GM23248 (cell line): Measurements from ENCODE around the gene AHRR. TPM values are rescaled to one million over a fixed set of nuclear protein-coding genes. Genes with fewer than 3 reads are reported as not detected.

Experiments
- DNase-seq: peaks from one replicate; pipeline ENCODE4 v3.0.0-alpha.2; 2015
- H2AFZ ChIP-seq: fragments of 200-600 bp; sonication (generic); 2 replicates; pipeline ENCODE4 v1.6.1; 2016; ENCODE audit warnings: antibody characterized with exemption
- H3F3A ChIP-seq: fragments of 200-600 bp; sonication (generic); 2 replicates; pipeline ENCODE4 v1.6.1; 2016; ENCODE audit warnings: mild to moderate bottlenecking, antibody characterized with exemption, mixed run types; ENCODE audit not compliant: insufficient read depth
- H3K27ac ChIP-seq: fragments of 200-600 bp; sonication (generic); 2 replicates; pipeline ENCODE4 v1.5.1; 2016; ENCODE audit warnings: mild to moderate bottlenecking
- H3K27me3 ChIP-seq: fragments of 200-600 bp; sonication (generic); replicated peaks from 2 replicates; pipeline ENCODE4 v1.6.1; 2016; ENCODE audit warnings: mild to moderate bottlenecking; ENCODE audit not compliant: insufficient read depth
- H3K36me3 ChIP-seq: fragments of 200-600 bp; sonication (generic); 2 replicates; pipeline ENCODE4 v1.6.1; 2016; ENCODE audit warnings: low read depth, mild to moderate bottlenecking
- H3K4me1 ChIP-seq: fragments of 200-600 bp; sonication (generic); 2 replicates; pipeline ENCODE4 v1.6.1; 2016; ENCODE audit warnings: mild to moderate bottlenecking; ENCODE audit not compliant: insufficient read depth
- H3K4me2 ChIP-seq: fragments of 200-600 bp; sonication (generic); one replicate; pipeline ENCODE4 v1.6.1; 2016; ENCODE audit warnings: mild to moderate bottlenecking; ENCODE audit not compliant: unreplicated experiment
- H3K4me3 ChIP-seq: fragments of 200-600 bp; sonication (generic); 2 replicates; pipeline ENCODE4 v1.5.1; 2016; ENCODE audit warnings: mild to moderate bottlenecking
- H3K79me2 ChIP-seq: fragments of 200-600 bp; sonication (generic); 2 replicates; pipeline ENCODE4 v1.6.1; 2016; ENCODE audit warnings: mild to moderate bottlenecking; ENCODE audit not compliant: insufficient read depth
- H3K9ac ChIP-seq: fragments of 200-600 bp; sonication (generic); 2 replicates; pipeline ENCODE4 v1.6.1; 2016; ENCODE audit warnings: mild to moderate bottlenecking
- H3K9me2 ChIP-seq: fragments of 200-600 bp; sonication (generic); 2 replicates; pipeline ENCODE4 v1.6.1; 2016; ENCODE audit warnings: mixed run types, mild to moderate bottlenecking, moderate library complexity; ENCODE audit not compliant: insufficient read depth
- H3K9me3 ChIP-seq: fragments of 200-600 bp; sonication (generic); one replicate; pipeline ENCODE4 v1.6.1; 2017; ENCODE audit warnings: low read depth
- H4K20me1 ChIP-seq: fragments of 200-600 bp; sonication (generic); 2 replicates; pipeline ENCODE4 v1.6.0; 2016; ENCODE audit not compliant: insufficient read depth
- EZH2 ChIP-seq: fragments of 200-600 bp; sonication (generic); IDR thresholded peaks from 2 replicates; pipeline ENCODE4 v1.6.1; 2018; ENCODE audit warnings: antibody characterized with exemption, mild to moderate bottlenecking; ENCODE audit not compliant: insufficient read depth, poor library complexity, severe bottlenecking
- EZH2phosphoT487 ChIP-seq: fragments of 200-600 bp; sonication (generic); IDR thresholded peaks from 2 replicates; pipeline ENCODE4 v1.6.1; 2018; ENCODE audit warnings: antibody characterized with exemption, moderate library complexity, mild to moderate bottlenecking, low read depth; ENCODE audit not compliant: insufficient read depth
- WGBS, 2 experiments: methylation state at CpG; one replicate each; pipeline ENCODE4 v1.1.6; 2015 to 2017; ENCODE audit warnings: low lambda C conversion rate in 2 of 2, low coverage in 1 of 2; ENCODE audit errors: missing lambda C conversion rate in 2 of 2; 5-methylcytosine and 5-hydroxymethylcytosine counted together
- in situ Hi-C: fragments of 300-500 bp; cut with MboI; formaldehyde crosslinking; loops from 2 replicates; pipeline ENCODE4 v1.15.0; 2020
- polyA plus RNA-seq: library from polyadenylated mRNA; unstranded; fragments of >200 nt; fragmentation: Nextera tagmentation; extraction: Ambion mirVana; gene quantifications from 2 replicates; pipeline ENCODE4 v1.2.1, GENCODE V29; 2016
- total RNA-seq: library from RNA; depleted of rRNA; stranded (reverse); fragments of >200 nt; shearing (Covaris generic); gene quantifications from 2 replicates; pipeline ENCODE4 v1.2.3, GENCODE V29; 2014

AHRR gene
- total and polyA plus RNA-seq, 2 experiments from 2014 or later = 13.2 to 33.7 TPM

DNA sequence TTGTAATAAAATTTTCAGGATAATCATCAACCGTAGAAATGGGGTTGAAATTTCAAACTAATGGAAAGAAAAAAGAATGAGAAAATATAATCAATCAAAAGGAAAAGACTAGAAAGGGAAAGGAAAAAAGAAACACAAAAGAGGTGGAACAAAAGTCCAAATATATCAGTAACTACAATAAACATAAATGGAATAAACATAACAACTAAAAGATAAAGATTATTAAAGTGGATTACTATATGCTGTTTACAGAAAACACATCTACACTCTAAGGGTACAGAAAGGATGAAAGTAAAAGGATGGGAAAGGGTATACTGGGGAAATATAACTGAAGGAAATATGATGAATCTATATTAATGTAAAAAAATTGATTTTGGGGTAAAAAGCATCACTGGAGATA lies 43.0 kb downstream of the AHRR start:
- no peak for DNase-seq
- Histone ChIP-seq H3K27ac (no peak overlapping the region), H3K9me2 (no peaks in the 10 kb centered on the region), H3K36me3 (peaks cover 24% of the 10 kb centered on the region), H2AFZ (no peak overlapping the region), H3K27me3 (no peaks in the 10 kb centered on the region), H4K20me1 (no peaks in the 10 kb centered on the region), H3K4me2 (no peak overlapping the region), H3K9ac (no peak overlapping the region), H3K9me3 (no peaks in the 10 kb centered on the region), H3K79me2 (peaks cover 26% of the 10 kb centered on the region), H3K4me3 (no peak overlapping the region), H3F3A (no peaks in the 10 kb centered on the region), H3K4me1 (no peaks in the 10 kb centered on the region)
- WGBS, 2 experiments = 97 to 100% methylated on average over 1 of the region's 1 CpG
- no peak for TF ChIP-seq EZH2
- no peak for TF ChIP-seq EZH2phosphoT487
- in situ Hi-C loops = no loop called here

DNA sequence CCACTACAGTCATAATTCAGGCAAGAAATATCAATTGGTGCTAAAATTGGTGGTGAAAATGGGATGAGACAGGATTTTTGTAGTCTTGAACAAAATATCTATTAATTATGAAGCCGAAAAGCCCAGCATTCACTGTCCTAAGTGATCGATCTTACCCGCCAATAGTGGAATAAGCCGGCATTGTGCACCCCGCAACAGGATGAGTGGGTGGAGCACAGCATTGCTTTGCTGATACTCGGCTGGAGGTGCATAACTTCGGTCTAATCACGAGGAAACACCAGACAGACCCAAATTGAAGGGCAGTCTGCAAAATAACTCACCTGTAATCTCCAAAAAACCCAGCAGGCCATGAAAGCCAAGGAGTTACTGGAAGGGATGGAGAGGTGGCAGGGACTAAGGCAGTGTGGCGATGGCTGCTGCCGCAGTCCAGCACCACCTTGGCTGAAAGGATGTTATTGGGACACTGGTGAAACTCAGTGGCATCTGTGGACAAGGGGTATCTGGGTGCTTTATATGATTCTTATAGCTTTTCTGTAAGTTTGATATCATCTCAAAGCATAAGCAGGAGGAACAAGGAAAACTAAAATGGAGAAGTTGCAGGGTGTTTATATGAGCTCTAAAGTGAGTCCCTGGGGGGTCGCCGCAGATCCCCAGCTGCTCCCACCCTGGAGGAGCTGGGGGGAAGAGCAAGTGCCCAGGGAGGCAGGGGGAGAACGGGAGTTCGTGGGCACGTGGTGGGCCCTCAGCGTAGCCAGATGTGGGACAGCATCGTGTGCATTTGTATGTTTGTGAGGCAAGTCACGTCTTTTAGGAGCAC lies 45.2 kb downstream of the AHRR start:
- Histone ChIP-seq H3K27ac (no peak overlapping the region), H3K9ac (no peak overlapping the region), H3K4me2 (no peak overlapping the region), H3K4me1 (0 out of 2 replicates have a peak, but pooled peaks cover 2% of the 10 kb centered on the region), H3K9me3 (no peaks in the 10 kb centered on the region), H3K9me2 (no peaks in the 10 kb centered on the region), H3K4me3 (no peak overlapping the region), H3K79me2 (0 out of 2 replicates have a peak, but pooled peaks cover 6% of the 10 kb centered on the region), H3K36me3 (peaks cover 24% of the 10 kb centered on the region), H3F3A (peaks cover 3% of the 10 kb centered on the region), H2AFZ (no peak overlapping the region), H4K20me1 (no peaks in the 10 kb centered on the region), H3K27me3 (no peaks in the 10 kb centered on the region)
- in situ Hi-C loops = no loop called here
- TF ChIP-seq EZH2 (no peak), EZH2phosphoT487 (no peak)
- WGBS, 2 experiments = 85 to 86% methylated on average over 18 of the region's 18 CpGs
- no peak for DNase-seq

DNA sequence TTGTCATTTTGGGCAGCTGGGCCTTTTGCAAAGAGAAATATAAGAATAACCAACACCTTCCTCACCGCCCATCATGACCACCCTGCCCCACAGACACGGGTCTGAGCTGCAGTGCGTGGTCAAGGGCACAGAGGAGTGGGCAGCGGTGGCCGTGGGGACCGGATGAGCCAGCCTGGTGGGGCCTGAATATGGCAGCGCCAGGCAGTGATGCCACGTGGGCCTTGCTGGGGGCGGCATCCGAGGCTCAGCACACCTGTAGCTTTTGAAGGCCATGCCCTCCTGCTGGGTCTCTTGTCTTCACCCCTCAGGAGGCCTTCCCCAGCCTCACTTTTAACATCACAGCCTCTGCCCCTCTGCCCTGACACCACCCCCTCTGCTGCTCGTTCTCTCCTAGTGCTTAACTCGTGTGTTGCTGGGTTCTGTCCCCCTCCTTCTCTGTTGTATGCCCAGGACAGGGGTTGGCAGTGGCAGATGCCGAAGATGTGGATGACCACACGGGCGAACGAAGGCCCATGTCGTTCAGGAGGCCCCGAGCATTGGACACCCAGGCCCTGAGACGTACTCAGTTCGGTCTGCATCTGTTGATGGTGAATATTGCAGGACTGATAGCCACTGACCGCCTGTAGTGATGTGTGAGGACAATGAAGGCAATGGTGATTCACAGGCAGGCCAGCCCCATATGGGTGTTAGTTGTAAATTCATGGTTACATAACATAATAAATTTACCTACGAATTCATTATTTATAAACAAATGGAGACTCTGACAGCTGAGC lies 46.0 kb downstream of the AHRR start:
- H3K4me2 ChIP-seq = no peak overlapping the region
- no peak overlapping the region for H3K9ac ChIP-seq

More for the DNA sequence above, 46.0 kb downstream of the AHRR start:
- H2AFZ ChIP-seq = no peak overlapping the region
- 0 out of 2 replicates have a peak, but pooled peaks cover 8% of the 10 kb centered on the region for H3K4me1 ChIP-seq
- 90 to 92% methylated on average over 21 to 22 of the region's 22 CpGs for WGBS, 2 experiments
- in situ Hi-C loops = no loop called here
- H3K27me3 ChIP-seq = no peaks in the 10 kb centered on the region
- peaks cover 24% of the 10 kb centered on the region for H3K36me3 ChIP-seq
- H3K9me3 ChIP-seq = no peaks in the 10 kb centered on the region
- H3F3A ChIP-seq = peaks cover 10% of the 10 kb centered on the region
- no peaks in the 10 kb centered on the region for H3K9me2 ChIP-seq
- H3K27ac ChIP-seq = no peak overlapping the region
- no peak overlapping the region for H3K4me3 ChIP-seq
- no peak for TF ChIP-seq EZH2phosphoT487
- TF ChIP-seq EZH2 = no peak
- 0 out of 2 replicates have a peak, but pooled peaks cover 5% of the 10 kb centered on the region for H3K79me2 ChIP-seq
- H4K20me1 ChIP-seq = no peaks in the 10 kb centered on the region
- no peak for DNase-seq
